Upper lobe of right lung (tissue), 1 donor: ENCODE measurements around the gene MAPK9. TPM values are rescaled to one million over a fixed set of nuclear protein-coding genes. Genes with fewer than 3 reads are reported as not detected.

ENCODE experiments used
- ATAC-seq: fragments of 200-7000 bp; cut with Tn5 transposase; one replicate; pipeline ENCODE4 v1.9.1; 2020; ENCODE audit warnings: mild to moderate bottlenecking, moderate library complexity
- DNase-seq: peaks from one replicate; pipeline ENCODE4 v3.0.0-alpha.2; 2020
- H3K27ac ChIP-seq: fragments of 200-600 bp; one replicate; pipeline ENCODE4 v1.8.0; 2022
- H3K27me3 ChIP-seq: fragments of 200-600 bp; one replicate; pipeline ENCODE4 v1.8.0; 2022; ENCODE audit warnings: mild to moderate bottlenecking
- H3K36me3 ChIP-seq: fragments of 200-600 bp; one replicate; pipeline ENCODE4 v1.8.0; 2022
- H3K4me1 ChIP-seq: fragments of 200-600 bp; one replicate; pipeline ENCODE4 v1.8.0; 2022
- H3K4me3 ChIP-seq: fragments of 200-600 bp; one replicate; pipeline ENCODE4 v1.8.0; 2022; ENCODE audit warnings: mild to moderate bottlenecking
- H3K9me3 ChIP-seq: fragments of 200-600 bp; one replicate; pipeline ENCODE4 v1.8.0; 2022
- CTCF ChIP-seq: fragments of 200-600 bp; IDR thresholded peaks from one replicate; pipeline ENCODE4 v1.8.0; 2022; ENCODE audit warnings: antibody characterized with exemption
- intact Hi-C: fragments of 100-400 bp; cut with DNase I; formaldehyde crosslinking; loops from one replicate; pipeline ENCODE4 v1.11.0; 2022
- total RNA-seq: library from RNA; stranded (reverse); fragmentation: NEBNext Ultra II Directional; extraction: Animal tissue kit (Norgen Biotek cat#: 25700); gene quantifications from one replicate; pipeline ENCODE4 v1.2.1, GENCODE V29; 2021
- donor health status: DM: no; HTN: yes; CAD: no; lungs with severe emphysema.

Gene MAPK9
- total RNA-seq, 1 donor from 2014 or later = 39.5 TPM

DNA sequence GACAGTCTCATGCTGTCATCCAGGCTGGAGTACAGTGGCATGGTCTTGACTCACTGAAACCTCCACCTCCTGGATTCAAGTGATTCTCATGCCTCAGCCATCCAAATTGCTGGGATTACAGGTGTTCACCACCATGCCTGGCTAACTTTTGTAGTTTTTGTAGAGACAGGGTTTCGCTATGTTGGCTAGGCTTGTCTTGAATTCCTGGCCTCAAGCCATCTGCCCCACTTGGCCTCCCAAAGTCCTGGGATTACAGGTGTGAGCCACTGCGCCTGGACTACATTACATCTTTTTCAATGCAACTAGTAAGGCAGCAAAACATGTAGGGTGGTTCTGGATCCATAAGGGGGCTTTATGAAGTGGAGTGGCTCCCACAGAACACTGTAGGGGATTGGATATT is 53.3 kb downstream of the MAPK9 start:
- Histone ChIP-seq H3K27me3 (no peaks in the 10 kb centered on the region), H3K36me3 (peaks cover 78% of the 10 kb centered on the region), H3K4me1 (no peaks in the 10 kb centered on the region), H3K9me3 (no peaks in the 10 kb centered on the region), H3K4me3 (no peak overlapping the region), H3K27ac (no peak overlapping the region)
- intact Hi-C loops = no loop called here
- TF ChIP-seq CTCF = no peak
- ATAC-seq (no peak), DNase-seq (no peak)

DNA sequence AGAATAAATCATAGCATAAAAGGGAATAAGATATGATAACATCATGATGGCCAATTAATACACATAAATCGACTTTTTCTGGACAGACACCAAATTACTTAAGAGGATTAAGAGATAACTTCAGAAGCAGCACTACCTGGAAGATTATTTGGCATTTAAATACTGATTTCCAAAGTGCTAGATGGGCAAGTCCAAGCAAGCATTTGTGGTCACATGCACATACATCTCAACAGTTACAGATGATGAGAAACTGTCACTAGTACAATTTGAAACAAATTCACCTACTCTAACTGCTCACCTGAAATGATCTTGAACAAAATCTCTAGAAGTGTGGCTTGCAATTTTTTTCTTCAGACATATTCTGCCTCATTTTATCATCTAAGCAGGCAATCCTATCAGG is 56.0 kb downstream of the MAPK9 start:
- Histone ChIP-seq H3K27ac (no peak overlapping the region), H3K4me3 (no peak overlapping the region), H3K9me3 (no peaks in the 10 kb centered on the region), H3K36me3 (peaks cover 63% of the 10 kb centered on the region), H3K4me1 (no peaks in the 10 kb centered on the region), H3K27me3 (no peaks in the 10 kb centered on the region)
- no peak for DNase-seq
- no peak for ATAC-seq
- intact Hi-C loops = no loop called here
- no peak for TF ChIP-seq CTCF

GRCh38 chr5:180235077-180235476 is 56.8 kb downstream of the MAPK9 start:
- DNase-seq (no peak), ATAC-seq (no peak)
- Histone ChIP-seq H3K4me3 (no peak overlapping the region), H3K27me3 (no peaks in the 10 kb centered on the region), H3K27ac (no peak overlapping the region), H3K9me3 (no peaks in the 10 kb centered on the region), H3K36me3 (peaks cover 57% of the 10 kb centered on the region), H3K4me1 (no peaks in the 10 kb centered on the region)
- TF ChIP-seq CTCF = no peak
- intact Hi-C loops = no loop called here

GRCh38 chr5:180234271-180234670 is 57.6 kb downstream of the MAPK9 start:
- TF ChIP-seq CTCF = no peak
- DNase-seq (no peak), ATAC-seq (no peak)
- Histone ChIP-seq H3K4me1 (no peaks in the 10 kb centered on the region), H3K27ac (no peak overlapping the region), H3K4me3 (no peak overlapping the region), H3K36me3 (peaks cover 51% of the 10 kb centered on the region), H3K9me3 (no peaks in the 10 kb centered on the region), H3K27me3 (no peaks in the 10 kb centered on the region)
- intact Hi-C loops = no loop called here

DNA sequence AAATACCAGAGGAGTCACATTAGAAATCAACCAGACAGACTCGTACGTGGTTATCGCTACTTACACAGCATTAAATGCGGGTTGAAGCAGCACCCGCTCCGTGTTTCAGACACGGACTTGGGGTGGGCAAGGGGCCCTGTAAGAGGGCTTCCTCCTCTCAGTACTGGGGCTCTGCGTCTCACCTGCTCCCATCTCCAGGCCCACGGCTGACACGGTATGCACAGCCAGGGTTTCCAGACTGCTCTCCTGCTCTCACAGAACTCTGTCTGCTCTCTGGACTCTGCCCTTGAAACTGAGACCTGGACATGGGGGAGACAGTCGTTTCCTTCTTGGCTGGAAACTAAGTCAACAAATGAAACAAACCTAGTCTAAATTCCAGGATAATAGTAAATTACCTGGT is 58.2 kb downstream of the MAPK9 start:
- DNase-seq (no peak), ATAC-seq (no peak)
- H3K4me1 ChIP-seq = no peaks in the 10 kb centered on the region
- TF ChIP-seq CTCF = no peak
- H3K9me3 ChIP-seq = no peaks in the 10 kb centered on the region
- no peak overlapping the region for H3K4me3 ChIP-seq
- peaks cover 45% of the 10 kb centered on the region for H3K36me3 ChIP-seq
- no peaks in the 10 kb centered on the region for H3K27me3 ChIP-seq
- H3K27ac ChIP-seq = no peak overlapping the region
- intact Hi-C loops = no loop called here

GRCh38 chr5:180230017-180230416 is 61.9 kb downstream of the MAPK9 start:
- peaks cover 13% of the 10 kb centered on the region for H3K9me3 ChIP-seq
- peaks cover 9% of the 10 kb centered on the region for H3K36me3 ChIP-seq

More at GRCh38 chr5:180230017-180230416, 61.9 kb downstream of the MAPK9 start:
- Histone ChIP-seq H3K27ac (no peak overlapping the region), H3K4me1 (no peaks in the 10 kb centered on the region), H3K4me3 (no peak overlapping the region), H3K27me3 (no peaks in the 10 kb centered on the region)
- no peak for DNase-seq
- no peak for TF ChIP-seq CTCF
- ATAC-seq = no peak
- intact Hi-C loops = no loop called here
